Activated CD8-positive, alpha-beta T cell treated with anti-CD3 and anti-CD28 coated beads, Interleukin-2, amount 10 ng/mL, durations not matched to agents 7 days and 5 days (primary cell): ENCODE data around the gene TMEM134. TPM values are rescaled to one million over a fixed set of nuclear protein-coding genes. Genes with fewer than 3 reads are reported as not detected.
A peak's percentile ranks its signal among the peaks of the same experiment; 100 is the strongest.

ENCODE experiments used
- ATAC-seq: fragments of 150-1000 bp; cut with Tn5 transposase; one replicate; pipeline ENCODE4 v1.10.0; 2021; ENCODE audit warnings: moderate library complexity
- CTCF ChIA-PET: fragments of 350-600 bp; sonication (Branson Sonifier 250); formaldehyde crosslinking; loops from one replicate; lab custom pipeline; 2021; ENCODE audit warnings: antibody characterized with exemption; lab: Charles Lee
- POLR2A ChIA-PET: fragments of 350-600 bp; sonication (Branson Sonifier 250); formaldehyde crosslinking; loops from one replicate; lab custom pipeline; 2021; ENCODE audit warnings: antibody characterized with exemption; lab: Charles Lee
- DNase-seq: peaks from one replicate; pipeline ENCODE4 v3.0.0-alpha.2; 2020
- H3K27ac Mint-ChIP-seq: one replicate; pipeline ENCODE4 v1.8.0; 2021; ENCODE audit warnings: mild to moderate bottlenecking, mixed read lengths
- H3K27me3 Mint-ChIP-seq: one replicate; pipeline ENCODE4 v1.8.0; 2021; ENCODE audit warnings: low read depth, mixed read lengths
- H3K36me3 Mint-ChIP-seq: one replicate; pipeline ENCODE4 v1.8.0; 2021; ENCODE audit warnings: low read depth, mixed read lengths
- H3K4me1 Mint-ChIP-seq: one replicate; pipeline ENCODE4 v1.8.0; 2021; ENCODE audit warnings: low read depth, mixed read lengths
- H3K4me3 Mint-ChIP-seq: one replicate; pipeline ENCODE4 v1.8.0; 2021; ENCODE audit warnings: mild to moderate bottlenecking, mixed read lengths
- H3K9me3 Mint-ChIP-seq: one replicate; pipeline ENCODE4 v1.8.0; 2022; ENCODE audit warnings: mixed read lengths; ENCODE audit not compliant: insufficient read depth
- total RNA-seq, 2 experiments: library from RNA; stranded (reverse); gene quantifications; one replicate each; pipeline ENCODE4 v1.2.3, GENCODE V29; 2021

TMEM134 gene
- total RNA-seq, 2 experiments from 2014 or later = 39.6 to 42.5 TPM

DNA sequence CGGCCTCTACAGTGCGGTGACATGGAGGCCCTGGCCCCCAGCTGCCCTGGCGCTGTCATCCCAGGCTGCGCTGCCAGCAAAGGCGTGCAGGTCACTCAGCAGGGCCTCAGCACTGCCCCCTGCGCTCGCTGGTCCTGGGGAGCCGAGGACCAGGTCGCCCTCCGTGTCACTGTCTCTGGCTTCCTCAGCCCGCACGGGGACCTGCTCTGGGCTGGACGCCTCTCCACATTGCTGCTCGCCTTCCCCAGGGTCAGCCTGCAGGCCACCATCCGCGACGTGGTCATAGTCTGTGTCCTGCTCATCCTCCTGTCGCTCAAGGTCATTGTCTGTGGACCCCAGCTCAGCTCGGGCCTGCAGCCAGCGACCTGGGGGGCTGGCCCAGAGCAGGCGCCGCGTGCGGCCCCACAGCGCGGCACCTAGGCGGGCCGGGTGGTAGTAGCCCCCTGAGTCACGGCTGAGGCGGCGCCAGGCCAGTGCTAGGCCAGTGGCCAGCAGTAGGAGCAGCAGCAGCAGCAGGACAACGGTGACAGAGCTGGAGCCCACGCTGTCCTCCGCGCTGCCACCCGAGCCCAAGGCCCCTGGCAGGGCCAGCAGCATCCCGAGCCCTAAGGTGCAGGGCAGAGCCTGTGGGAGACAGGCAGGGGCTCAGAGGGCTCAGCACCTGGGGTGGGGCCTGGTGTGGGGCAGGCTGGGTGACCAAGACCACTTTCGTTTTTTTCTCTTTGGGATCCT, 33.2 kb downstream of the TMEM134 start:
- no peaks in the 10 kb centered on the region for H3K9me3 Mint-ChIP-seq
- H3K27ac Mint-ChIP-seq = peak overlapping the region; percentile 96
- ATAC-seq = peak; percentile 2
- CTCF ChIA-PET = interaction anchor here (1.7 to 2.6 kb wide), 6 partner anchors 17 to 80 kb away, joined by 6 to 20 read pairs (median 7); partner anchors contain the start of genes PITPNM1, PPP1CA and TBC1D10C
- peaks cover 82% of the 10 kb centered on the region for H3K36me3 Mint-ChIP-seq
- H3K27me3 Mint-ChIP-seq = no peaks in the 10 kb centered on the region
- peak overlapping the region; percentile 84 for H3K4me3 Mint-ChIP-seq
- peaks cover 56% of the 10 kb centered on the region for H3K4me1 Mint-ChIP-seq
- POLR2A ChIA-PET = interaction anchor here (0.9 to 8.9 kb wide), 16 partner anchors 7 to 68 kb away, joined by 3 to 109 read pairs (median 22); partner anchors contain the start of genes AIP, GPR152, PPP1CA and RAD9A
- no peak for DNase-seq

DNA sequence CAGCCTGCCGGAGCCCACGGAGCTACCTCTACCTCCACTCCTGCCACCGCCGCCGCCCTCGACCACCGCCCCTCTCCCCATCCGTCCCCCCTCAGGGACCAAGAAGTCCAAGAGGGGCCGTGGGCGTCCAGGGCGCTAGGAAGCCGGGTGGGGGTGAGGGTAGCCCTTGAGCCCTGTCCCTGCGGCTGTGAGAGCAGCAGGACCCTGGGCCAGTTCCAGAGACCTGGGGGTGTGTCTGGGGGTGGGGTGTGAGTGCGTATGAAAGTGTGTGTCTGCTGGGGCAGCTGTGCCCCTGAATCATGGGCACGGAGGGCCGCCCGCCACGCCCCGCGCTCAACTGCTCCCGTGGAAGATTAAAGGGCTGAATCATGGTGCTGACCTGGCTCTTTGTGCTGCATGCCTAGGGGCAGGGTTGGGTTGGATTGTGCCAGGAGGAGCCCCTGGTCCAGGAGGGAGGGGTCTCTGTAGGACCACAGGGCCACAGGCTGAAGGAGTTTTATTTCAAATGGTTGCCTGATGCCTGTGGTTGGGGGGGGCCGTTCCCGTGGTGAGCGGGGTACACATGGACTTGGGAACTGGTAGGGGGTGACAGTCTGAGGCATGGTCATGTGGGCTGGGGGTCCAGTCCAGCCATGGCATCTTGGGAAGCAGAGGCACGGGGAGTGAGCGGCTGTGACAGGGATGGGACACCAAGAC, 33.9 kb downstream of the TMEM134 start:
- H3K36me3 Mint-ChIP-seq = peaks cover 82% of the 10 kb centered on the region
- H3K27ac Mint-ChIP-seq = peak overlapping the region; percentile 96
- peaks cover 54% of the 10 kb centered on the region for H3K4me1 Mint-ChIP-seq
- no peaks in the 10 kb centered on the region for H3K9me3 Mint-ChIP-seq
- ChIA-PET CTCF (interaction anchor here (1.0 kb wide), 1 partner anchor 71 kb away, joined by 3 read pairs; no protein-coding TSS in a partner anchor), POLR2A (interaction anchor here (0.7 to 8.9 kb wide), 7 partner anchors 10 to 50 kb away, joined by 3 to 109 read pairs (median 5); partner anchors contain the start of genes AIP, PPP1CA, TBC1D10C and TMEM134)
- ATAC-seq = no peak
- DNase-seq = peak; percentile 56
- peak overlapping the region; percentile 84 for H3K4me3 Mint-ChIP-seq
- no peaks in the 10 kb centered on the region for H3K27me3 Mint-ChIP-seq

DNA sequence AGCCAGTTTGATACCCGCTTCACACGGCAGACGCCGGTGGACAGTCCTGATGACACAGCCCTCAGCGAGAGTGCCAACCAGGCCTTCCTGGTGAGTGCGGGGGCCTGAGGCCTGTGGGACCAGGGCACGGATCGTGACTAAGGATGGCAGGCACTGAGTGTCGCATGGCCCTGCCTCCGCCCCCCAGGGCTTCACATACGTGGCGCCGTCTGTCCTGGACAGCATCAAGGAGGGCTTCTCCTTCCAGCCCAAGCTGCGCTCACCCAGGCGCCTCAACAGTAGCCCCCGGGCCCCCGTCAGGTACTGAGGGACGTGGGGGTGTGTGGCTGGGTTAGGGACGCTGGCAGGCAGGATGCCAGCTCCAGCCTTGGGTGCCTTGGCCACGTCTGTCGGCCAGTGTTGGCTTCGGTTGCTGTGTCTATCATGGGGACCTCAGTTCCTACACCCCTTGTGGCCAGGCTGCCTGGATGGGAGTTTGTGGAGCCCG, 34.6 kb downstream of the TMEM134 start:
- no peaks in the 10 kb centered on the region for H3K27me3 Mint-ChIP-seq
- DNase-seq (no peak), ATAC-seq (no peak)
- ChIA-PET POLR2A (interaction anchor here (0.7 to 8.9 kb wide), 7 partner anchors 9 to 49 kb away, joined by 3 to 109 read pairs (median 3); partner anchors contain the start of genes PPP1CA, TBC1D10C and TMEM134), CTCF (interaction anchor here (1.0 kb wide), 1 partner anchor 72 kb away, joined by 3 read pairs; no protein-coding TSS in a partner anchor)
- peaks cover 52% of the 10 kb centered on the region for H3K4me1 Mint-ChIP-seq
- H3K4me3 Mint-ChIP-seq = peak overlapping the region; percentile 84
- H3K36me3 Mint-ChIP-seq = peaks cover 78% of the 10 kb centered on the region
- H3K27ac Mint-ChIP-seq = peak overlapping the region; percentile 96
- no peaks in the 10 kb centered on the region for H3K9me3 Mint-ChIP-seq

DNA sequence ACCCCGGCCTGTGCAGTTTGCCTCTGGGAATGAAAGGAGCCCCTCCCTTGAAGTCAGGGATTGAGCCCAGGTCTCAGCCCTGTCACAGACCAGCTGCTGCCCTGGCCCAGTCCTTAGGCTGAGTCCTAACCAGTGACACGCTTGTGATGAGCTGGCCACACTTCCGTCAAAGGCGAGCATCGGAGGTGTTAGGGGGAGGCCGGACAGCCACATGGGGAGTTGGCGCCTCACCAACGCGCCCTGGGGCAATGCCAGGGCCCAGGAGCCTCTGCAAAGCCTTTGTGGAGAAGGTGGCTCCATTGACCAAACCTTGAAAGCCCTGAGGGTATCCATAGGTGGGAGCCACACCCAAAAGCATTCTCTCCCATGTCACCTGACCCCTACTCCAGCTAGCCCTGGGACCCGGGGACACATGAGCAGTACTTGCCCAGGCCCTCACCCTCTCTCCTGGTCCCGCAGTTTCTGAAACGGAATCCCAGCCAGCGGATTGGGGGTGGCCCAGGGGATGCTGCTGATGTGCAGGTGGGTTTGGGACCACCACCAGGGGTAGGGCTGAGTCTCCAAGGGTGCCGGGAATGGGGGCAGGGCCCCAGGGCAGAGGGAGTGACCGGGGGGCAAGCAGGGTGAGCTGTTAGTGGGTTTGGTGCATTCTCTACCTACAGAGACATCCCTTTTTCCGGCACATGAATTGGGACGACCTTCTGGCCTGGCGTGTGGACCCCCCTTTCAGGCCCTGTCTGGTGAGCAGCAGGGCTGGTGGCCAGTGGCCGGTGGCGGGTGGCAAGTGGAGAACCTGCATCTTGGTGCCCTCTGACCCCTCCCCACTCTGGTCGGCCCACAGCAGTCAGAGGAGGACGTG, 35.3 kb downstream of the TMEM134 start:
- no peak for ATAC-seq
- peaks cover 51% of the 10 kb centered on the region for H3K4me1 Mint-ChIP-seq
- H3K4me3 Mint-ChIP-seq = peak overlapping the region; percentile 84
- H3K36me3 Mint-ChIP-seq = peaks cover 71% of the 10 kb centered on the region
- H3K27ac Mint-ChIP-seq = peak overlapping the region; percentile 96
- DNase-seq = no peak
- H3K9me3 Mint-ChIP-seq = no peaks in the 10 kb centered on the region
- no peaks in the 10 kb centered on the region for H3K27me3 Mint-ChIP-seq
- CTCF ChIA-PET = interaction anchor here (1.0 kb wide), 1 partner anchor 73 kb away, joined by 3 read pairs; no protein-coding TSS in a partner anchor
- POLR2A ChIA-PET = interaction anchor here (0.7 to 8.9 kb wide), 11 partner anchors 8 to 59 kb away, joined by 3 to 109 read pairs (median 4); partner anchors contain the start of genes PPP1CA, TBC1D10C and TMEM134

DNA sequence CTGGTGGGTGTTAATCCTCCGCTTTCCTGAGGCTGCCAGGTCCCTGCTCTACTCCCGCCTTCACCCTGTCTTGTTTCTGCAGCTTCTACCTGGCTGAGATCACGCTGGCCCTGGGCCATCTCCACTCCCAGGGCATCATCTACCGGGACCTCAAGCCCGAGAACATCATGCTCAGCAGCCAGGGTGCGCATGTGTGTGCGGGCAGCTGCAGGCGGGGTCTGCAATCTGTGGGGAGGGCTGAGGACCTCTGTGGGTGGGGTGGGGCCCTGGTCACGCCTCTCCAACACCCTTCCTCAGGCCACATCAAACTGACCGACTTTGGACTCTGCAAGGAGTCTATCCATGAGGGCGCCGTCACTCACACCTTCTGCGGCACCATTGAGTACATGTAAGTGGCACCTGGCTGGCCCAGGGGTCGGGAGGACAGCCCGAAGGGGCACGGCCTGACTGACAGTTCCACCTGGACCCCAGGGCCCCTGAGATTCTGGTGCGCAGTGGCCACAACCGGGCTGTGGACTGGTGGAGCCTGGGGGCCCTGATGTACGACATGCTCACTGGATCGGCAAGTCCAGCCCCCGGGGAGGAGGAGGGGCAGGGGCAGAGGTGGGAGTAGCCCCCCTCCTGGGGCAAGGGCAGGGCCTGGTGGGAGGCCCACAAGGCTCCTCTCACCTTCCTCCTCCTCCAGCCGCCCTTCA, 36.2 kb downstream of the TMEM134 start:
- Mint-ChIP-seq H3K4me1 (peaks cover 55% of the 10 kb centered on the region), H3K9me3 (no peaks in the 10 kb centered on the region), H3K27me3 (no peaks in the 10 kb centered on the region), H3K27ac (peak overlapping the region; percentile 96), H3K4me3 (peak overlapping the region; percentile 84), H3K36me3 (peaks cover 66% of the 10 kb centered on the region)
- CTCF ChIA-PET = no interaction called here
- POLR2A ChIA-PET = interaction anchor here (0.6 to 8.9 kb wide), 9 partner anchors 9 to 130 kb away, joined by 3 to 76 read pairs (median 3); partner anchors contain the start of gene PPP1CA
- DNase-seq = no peak
- no peak for ATAC-seq

DNA sequence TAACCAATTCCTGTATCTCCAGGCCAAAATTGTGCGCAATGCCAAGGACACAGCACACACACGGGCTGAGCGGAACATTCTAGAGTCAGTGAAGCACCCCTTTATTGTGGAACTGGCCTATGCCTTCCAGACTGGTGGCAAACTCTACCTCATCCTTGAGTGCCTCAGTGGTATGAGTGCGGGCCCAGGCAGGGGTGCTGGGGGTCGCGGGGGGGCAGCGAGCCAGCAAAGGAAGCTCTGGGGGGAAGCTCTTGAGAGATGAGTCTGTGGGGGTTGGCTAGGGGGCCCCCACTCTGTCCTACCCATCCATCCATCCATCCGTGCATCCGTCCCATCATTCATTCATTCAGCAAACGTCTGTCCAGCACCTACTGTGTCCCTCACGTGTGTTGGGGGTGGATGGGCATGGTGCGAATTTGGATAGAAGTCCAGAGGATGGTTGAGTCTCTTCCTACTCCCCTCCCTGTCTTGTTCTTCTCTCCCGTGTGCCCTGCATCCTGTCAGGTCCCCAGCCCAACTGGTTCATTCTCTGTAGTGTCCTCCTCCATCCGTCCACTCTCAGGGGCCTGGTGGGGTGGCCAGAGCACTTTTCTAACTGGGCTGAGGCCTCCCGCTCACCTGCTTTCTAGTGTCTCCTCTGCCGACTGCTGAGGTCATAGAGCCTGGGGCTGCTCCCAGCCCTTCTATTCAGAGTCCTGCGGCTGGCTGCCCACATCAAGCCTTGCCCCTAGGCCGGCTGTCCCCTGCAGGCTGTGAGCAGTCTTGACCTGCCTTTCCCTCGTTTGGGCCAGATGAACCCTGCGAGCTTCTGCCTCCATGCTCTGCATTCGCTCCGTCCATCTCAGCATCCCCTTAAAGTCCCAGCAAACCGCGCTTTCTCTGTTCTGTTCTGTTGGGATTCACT, 37.5 kb downstream of the TMEM134 start:
- no peak for DNase-seq
- peaks cover 55% of the 10 kb centered on the region for H3K36me3 Mint-ChIP-seq
- POLR2A ChIA-PET = interaction anchor here (0.6 to 8.9 kb wide), 7 partner anchors 13 to 129 kb away, joined by 3 to 76 read pairs (median 5); partner anchors contain the start of genes PPP1CA and TBC1D10C
- ATAC-seq = no peak
- peak overlapping the region; percentile 96 for H3K27ac Mint-ChIP-seq
- no peaks in the 10 kb centered on the region for H3K9me3 Mint-ChIP-seq
- CTCF ChIA-PET = interaction anchor here (1.1 kb wide), 1 partner anchor 76 kb away, joined by 3 read pairs; the partner anchor contains the start of gene CDK2AP2
- H3K4me3 Mint-ChIP-seq = peak overlapping the region; percentile 1
- no peaks in the 10 kb centered on the region for H3K27me3 Mint-ChIP-seq
- H3K4me1 Mint-ChIP-seq = peaks cover 63% of the 10 kb centered on the region

DNA sequence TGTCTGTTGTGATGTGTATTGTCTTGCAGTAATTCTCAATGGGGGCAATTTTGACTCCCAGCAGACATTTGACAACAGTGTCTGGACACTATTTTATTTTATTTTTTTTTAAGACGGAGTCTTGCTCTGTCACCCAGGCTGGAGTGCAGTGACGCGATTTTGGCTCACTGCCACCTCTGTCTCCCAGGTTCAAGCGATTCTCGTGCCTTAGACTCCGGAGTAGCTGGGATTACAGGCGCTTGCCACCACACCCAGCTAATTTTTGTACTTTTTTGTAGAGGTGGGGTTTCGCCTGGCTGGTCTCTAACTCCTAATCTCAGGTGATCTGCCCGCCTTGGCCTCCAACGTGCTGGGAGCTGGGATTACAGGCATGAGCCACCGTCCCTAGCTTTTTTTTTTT, 39.3 kb downstream of the TMEM134 start:
- H3K4me3 Mint-ChIP-seq = peak overlapping the region; percentile 98
- DNase-seq = no peak
- ATAC-seq = no peak
- no peaks in the 10 kb centered on the region for H3K9me3 Mint-ChIP-seq
- no peaks in the 10 kb centered on the region for H3K27me3 Mint-ChIP-seq
- H3K4me1 Mint-ChIP-seq = peaks cover 71% of the 10 kb centered on the region
- peaks cover 40% of the 10 kb centered on the region for H3K36me3 Mint-ChIP-seq
- H3K27ac Mint-ChIP-seq = peak overlapping the region; percentile 95
- POLR2A ChIA-PET = interaction anchor here (0.7 to 7.9 kb wide), 4 partner anchors 8 to 132 kb away, joined by 3 to 48 read pairs (median 24); partner anchors contain the start of genes PPP1CA, PTPRCAP and TBC1D10C
- CTCF ChIA-PET = interaction anchor here (1.0 to 2.3 kb wide), 2 partner anchors 8 to 76 kb away, joined by 3 to 6 read pairs; partner anchors contain the start of genes PITPNM1 and PTPRCAP

DNA sequence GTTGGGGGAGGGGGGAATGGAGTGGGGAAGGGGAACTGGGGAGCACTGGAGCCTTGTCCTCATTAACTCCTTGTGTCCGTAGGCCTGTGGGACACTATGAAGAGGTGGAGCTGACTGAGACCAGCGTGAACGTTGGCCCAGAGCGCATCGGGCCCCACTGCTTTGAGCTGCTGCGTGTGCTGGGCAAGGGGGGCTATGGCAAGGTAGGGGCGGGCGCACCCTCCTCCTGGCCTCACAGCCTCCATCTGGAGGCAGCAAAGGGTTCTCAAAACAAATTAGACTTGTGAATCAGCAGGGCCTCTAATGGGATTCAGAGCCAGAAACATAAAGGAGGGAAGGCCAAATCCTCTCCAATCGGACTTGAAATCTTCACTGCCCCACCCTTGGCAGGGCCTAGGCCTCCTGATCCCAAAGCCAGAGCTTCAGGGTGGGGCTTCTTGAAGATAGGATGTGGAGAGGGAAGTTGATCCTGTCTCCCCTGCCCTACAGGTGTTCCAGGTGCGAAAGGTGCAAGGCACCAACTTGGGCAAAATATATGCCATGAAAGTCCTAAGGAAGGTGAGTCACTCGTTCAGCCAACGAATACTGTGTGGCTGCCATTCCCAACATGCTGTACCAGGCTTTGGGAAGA, 39.9 kb downstream of the TMEM134 start:
- no peak for DNase-seq
- H3K27ac Mint-ChIP-seq = peak overlapping the region; percentile 95
- H3K4me3 Mint-ChIP-seq = peak overlapping the region; percentile 98
- ChIA-PET POLR2A (interaction anchor here (0.6 to 7.9 kb wide), 6 partner anchors 8 to 156 kb away, joined by 3 to 48 read pairs (median 3); partner anchors contain the start of genes PPP1CA, PTPRCAP and TBC1D10C), CTCF (interaction anchor here (0.9 to 2.3 kb wide), 5 partner anchors 8 to 76 kb away, joined by 3 to 6 read pairs (median 3); partner anchors contain the start of genes PITPNM1 and PTPRCAP)
- H3K4me1 Mint-ChIP-seq = peaks cover 69% of the 10 kb centered on the region
- H3K9me3 Mint-ChIP-seq = no peaks in the 10 kb centered on the region
- ATAC-seq = no peak
- H3K36me3 Mint-ChIP-seq = peaks cover 34% of the 10 kb centered on the region
- no peaks in the 10 kb centered on the region for H3K27me3 Mint-ChIP-seq
